ENCODE data around the gene IRF7.

The IRF7 gene

DNA sequence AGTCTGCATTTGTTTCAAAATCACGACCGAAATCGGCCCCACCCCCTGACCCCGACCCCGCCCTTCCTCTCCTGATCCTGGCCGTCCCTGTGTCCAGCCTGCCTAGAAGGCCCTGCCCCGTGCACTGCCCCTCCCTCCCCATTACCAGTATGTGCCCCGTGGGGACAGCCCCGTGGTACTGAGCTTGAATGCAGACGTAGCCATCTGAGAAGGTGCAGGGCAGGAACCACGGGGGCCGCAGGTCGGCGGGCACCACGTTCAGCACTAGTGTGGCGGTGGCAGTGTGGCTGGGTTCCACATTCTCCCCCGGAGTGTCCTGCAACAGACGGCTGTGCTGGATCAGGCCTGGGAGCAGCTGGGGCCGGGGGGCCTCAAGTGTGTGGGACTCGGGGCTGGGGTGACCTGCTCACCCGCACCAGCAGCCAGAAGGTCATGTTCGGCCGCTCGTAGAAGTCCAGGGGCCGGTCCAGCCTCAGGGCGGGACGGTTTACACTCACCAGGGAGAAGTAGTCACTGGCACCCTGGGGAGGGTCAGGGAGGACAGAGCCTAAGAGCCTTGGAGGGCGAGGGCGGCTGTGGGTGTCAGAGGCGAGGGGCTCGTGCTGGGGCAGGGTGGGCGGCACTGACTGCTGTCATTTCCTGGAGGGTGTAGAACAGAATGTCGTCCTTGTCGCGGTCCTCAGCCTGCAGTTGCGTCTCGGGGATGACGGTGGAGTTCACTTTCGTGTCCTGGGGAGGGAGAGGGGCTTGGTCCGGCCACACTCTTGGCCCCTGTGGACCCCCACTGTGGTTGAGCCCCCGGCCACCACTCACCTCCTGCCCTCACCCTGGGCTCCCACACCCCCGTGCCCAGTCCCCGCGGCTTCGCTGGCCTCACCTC is 5.4 kb upstream of the IRF7 start:
- no peak for DNase-seq

DNA sequence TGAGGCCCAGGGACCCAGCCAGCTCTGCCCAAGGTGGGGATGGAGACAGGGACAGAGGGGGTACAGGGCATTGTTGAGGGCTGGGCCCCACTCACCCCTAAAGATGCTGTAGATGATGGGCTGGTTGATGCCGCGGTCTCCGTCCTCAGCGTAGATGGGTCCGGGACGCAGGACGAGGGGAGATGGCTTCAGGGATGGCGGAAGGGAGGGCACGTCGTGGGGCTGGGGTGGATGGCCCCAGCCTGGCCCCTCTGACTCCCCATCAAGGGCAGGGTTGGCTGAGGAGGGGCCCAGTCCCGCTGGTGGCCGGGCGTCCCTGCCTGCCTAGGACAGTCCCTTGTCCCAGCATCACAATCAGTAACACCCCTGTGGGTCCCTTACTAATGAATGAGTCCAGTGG is 4.5 kb upstream of the IRF7 start:
- DNase-seq = no peak

DNA sequence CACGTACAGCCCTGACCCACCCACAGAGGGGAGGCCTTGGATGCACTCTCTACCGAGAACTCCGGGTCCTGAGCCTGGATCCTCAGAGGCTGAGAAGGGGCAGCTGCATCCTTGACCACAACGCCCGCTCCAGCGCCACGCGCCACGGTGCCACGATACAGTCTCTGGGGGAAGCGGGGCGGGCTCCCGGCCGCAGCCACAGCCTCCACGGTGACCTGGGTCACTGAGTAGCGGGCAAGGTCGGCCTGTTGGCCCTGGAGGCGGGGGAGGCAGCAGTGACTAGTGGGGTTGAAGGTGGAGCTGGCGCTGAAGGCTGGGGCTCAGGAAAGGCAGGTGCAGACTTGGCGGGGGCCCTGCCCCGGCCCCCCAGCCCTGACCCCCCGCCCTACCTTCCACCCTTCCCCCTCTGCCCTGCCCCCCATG is 3.9 kb upstream of the IRF7 start:
- no peak for DNase-seq

DNA sequence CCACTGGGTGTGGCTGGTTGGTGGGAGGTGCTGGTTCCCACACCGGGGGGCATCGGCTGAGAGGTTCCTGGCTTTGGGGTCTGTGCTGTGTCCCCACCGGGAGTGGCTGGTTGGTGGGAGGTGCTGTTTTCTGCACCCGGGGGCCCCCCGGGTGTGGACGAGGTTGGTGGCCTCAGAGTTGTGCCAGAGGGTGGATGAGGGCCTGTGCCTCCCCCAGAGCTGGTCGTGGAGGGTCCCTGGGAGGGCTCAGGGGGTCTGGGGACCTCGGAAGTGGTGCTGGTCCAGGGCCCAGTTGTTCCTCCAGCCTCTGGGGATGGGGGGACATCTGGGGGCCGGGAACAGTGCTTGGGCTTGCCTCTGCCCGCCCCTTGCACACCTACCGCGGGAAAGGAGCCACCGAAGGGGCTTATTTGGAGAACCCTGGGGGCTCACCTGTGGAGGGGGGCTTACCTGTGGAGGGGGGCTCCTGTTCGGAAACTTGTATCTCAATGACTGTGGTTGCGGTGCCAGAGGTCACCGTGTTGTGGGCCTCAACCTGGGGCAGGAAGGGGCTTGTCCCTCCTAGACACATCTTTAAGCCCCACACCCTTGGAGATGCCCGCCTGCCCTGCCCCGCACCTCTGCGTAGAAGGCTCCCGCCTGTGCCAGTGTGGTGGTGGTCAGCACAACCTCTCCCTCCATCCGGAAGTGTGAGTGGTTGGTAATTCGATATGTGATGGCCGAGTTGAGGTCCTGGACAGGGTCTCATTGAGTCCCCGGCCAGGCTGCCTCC is 3.3 kb upstream of the IRF7 start:
- no peak for DNase-seq

DNA sequence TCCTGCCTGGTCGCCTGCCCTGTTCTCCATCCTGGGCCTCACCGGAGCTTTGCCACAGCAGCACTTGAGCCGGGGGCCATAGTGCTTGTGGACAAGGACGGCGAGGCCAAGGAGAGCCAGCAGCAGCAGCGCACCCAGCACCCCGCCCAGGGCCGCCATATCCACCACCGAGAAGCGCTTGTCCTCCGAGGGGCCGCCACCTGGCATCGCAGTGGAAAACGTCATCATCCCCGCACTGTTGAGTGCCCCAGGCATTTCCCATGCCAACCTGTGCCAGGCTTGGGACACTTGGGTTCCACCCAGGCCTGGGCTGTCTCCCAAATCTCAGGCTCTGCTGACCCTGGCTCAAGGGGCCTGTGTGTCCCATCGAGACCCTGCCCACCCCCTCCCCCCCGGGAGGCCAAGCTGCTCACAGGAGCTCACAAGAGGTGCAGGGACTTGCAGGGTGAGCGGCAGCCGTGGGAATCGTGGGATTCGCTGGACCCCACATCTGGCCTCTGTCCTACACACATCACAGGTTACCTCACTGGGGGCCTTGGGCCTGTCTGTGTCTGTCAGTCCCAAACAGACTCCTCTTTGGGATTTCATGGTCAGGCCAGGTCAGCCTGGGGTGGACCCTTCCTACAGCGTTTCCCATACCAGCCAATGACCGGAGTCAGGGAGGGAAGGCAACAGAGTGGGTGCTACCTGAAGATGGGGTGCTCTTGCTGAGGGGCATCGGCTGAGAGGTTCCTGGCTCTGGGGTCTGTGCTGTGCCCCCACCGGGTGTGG is 2.3 kb upstream of the IRF7 start:
- DNase-seq = no peak

DNA sequence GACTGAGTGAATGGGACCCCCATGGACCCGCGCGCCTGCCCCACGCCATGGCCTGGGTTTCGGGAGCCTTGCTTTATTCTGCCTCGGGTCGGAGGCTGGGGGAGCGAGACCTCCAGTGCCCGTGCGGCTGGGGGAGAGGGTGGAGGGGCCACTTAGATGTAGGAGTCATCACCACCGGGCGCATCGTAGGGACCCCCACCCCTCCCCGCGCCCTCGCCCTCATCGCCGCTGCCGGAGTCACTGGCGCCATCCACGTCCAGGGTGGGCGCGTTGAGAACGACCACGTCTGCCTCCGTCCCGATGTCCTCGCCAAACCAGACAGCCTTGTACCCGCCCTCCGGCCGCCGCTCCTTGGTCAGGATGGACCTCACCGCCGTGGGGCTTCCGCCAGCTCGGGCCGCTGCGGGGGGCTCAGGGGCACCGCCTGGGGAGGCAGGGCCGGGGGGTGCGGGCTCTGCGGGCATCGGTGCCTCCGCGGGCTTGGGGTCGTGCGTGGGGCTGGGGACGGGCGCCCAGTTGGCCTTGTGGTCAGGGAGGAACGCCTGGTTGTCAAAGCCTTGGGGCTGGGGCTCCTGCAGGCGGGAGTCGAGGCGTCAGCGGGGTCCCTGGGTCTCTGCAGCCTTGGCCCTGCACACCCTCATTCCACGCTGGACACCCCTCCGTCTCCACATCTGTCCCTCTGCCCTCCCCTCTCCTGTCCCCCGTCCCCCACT is 1.6 kb upstream of the IRF7 start:
- no peak for DNase-seq

DNA sequence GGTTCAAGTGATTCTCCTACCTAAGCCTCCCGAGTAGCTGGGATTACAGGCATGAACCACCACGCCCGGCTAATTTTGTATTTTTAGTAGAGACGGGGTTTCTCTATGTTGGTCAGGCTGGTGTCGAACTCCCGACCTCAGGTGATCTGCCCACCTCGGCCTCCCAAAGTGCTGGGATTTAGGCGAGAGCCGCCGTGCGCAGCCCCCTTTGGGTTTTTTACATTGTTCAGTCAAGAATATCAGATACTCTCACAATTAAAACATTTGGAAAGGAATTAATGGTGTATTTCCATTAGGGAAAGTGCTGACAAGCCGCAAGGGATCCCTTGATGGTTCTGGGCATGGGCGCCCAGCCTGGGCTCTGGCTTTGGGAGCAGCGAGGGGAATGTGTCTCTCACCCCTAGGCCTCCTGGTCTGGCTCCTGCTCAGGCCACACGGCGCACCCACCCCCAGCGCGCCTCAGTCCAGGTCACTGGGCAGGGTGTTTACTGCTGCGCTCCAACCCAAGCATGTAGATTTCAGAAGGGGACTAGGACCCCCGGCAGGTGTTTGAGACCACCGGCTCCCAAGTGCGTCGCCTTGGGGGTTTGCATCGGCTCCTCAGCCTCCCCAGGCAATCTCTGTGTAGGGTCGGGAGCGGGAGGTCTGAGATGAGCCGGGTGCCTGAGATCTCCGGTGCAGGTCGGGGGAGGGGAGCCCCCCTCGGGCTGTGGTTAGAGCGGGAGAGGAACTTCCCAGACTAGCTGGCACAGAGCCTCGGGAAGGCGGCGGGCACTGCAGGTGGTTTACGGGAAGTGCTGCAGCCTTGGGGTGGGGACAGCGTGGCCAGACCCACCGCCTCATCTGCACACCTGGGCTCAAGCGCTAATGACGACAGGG is 809 bp upstream of the IRF7 start:
- no peak for DNase-seq

DNA sequence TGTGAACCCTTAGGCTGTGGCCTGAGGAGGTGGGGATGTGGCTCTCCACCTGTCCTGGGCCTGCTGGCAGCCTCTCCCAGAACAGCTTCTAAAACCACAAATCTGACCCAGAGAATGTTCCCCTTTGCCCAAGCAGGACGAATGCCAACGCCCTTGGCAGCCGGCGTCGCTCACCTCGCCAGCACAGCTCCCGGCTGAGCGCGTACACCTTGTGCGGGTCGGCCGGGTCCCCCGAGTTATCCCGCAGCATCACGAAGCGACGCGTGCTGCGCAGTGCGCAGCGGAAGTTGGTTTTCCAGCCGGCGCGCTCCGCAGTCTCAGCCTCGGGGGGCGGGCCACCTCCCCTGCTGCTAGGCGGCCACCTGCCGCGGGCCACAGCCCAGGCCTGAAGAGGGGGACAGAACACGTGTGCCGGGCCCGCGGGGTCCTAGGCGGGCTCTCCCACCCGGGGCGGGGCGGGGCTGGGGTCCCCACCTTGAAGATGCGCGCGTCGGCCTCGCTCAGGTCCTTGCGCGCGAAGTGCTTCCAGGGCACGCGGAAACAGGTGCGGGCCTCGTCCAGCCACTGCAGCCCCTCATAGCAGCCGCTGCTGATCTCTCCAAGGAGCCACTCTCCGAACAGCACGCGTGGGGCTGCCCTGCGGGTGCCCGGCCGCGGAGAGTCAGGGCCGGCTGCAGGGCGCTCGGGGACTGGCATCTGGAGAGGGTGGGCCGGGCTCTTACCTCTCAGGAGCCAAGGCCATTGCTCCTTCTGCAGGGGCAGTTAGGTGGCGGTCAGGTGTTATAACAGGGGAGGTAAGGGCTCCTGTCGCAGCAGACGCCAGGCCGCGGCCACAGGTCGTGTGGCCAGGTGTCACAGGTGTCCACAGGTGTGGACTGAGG is 887 bp downstream of the IRF7 start:
- DNase-seq = peak; percentile 39

DNA sequence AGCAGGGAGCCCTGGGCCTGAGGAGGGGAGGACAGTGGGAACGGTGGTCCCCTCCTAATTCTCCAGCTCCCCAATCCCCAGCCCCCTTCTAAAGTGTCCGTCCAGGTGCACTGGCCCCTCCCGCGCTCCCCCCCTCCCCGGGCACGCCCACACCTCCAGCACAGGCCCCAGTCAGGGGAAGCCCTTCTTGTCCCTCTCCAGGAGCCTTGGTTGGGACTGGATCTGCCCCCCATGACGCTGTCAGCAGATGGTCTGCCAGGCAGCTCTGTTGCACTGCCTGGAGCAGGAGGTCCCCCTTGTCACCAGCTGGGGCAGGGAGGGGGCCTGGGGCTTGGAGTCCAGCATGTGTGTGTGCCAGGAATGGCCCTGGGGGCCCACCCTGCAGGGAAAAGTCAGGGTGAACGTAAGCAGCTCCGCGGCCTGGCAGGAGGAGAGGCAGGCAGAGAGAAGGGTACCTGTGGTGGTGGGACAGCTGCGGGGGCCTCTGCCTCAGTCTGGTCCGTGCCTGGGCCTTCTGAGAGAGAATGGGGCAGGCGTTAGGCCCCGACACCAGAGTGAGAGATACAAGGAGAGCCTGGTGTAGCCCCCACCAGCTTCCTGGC is 1.6 kb downstream of the IRF7 start:
- DNase-seq = no peak

DNA sequence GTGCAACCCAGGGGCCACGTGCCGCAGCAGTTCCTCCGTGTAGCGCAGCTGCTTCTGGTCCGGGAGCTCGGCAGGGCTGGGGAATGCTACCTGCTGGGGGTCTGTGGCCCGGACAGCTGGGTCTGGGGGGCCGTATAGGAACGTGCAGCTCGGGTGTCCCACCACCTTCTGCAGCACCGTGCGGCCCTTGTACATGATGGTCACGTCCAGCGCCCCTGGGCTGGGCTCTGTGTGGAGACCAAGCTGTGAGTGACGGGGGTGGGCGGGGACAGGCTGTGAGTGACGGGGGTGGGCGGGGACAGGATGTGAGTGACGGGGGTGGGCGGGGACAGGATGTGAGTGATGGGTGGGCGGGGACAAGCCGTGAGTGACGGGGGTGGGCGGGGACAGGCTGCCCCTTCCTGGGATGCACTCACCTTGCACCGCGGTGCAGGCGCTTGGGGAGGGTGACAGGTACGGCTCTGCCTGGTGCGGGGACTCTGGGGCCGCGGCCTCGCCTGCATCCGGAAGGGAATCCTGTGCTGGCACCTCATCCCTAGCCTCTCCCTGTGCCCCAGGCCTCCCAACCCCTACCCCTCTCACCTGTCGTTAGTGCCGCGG is 2.3 kb downstream of the IRF7 start:
- DNase-seq = peak; percentile 39

DNA sequence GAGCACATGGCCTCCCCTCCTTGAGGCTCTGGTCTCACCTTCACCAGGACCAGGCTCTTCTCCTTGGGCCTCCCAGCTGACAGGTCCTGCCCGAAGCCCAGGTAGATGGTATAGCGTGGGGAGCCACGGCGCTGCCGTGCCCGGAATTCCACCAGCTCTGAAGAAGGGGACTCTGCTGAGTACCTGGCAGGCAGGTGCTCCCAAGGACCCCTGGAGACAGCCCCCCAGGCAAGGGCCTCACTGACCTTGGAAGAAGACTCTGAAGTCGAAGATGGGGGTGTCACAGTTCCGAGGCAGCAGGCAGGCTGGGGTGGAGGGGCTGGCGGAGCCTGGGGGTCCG is 2.8 kb downstream of the IRF7 start:
- DNase-seq = peak; percentile 22

DNA sequence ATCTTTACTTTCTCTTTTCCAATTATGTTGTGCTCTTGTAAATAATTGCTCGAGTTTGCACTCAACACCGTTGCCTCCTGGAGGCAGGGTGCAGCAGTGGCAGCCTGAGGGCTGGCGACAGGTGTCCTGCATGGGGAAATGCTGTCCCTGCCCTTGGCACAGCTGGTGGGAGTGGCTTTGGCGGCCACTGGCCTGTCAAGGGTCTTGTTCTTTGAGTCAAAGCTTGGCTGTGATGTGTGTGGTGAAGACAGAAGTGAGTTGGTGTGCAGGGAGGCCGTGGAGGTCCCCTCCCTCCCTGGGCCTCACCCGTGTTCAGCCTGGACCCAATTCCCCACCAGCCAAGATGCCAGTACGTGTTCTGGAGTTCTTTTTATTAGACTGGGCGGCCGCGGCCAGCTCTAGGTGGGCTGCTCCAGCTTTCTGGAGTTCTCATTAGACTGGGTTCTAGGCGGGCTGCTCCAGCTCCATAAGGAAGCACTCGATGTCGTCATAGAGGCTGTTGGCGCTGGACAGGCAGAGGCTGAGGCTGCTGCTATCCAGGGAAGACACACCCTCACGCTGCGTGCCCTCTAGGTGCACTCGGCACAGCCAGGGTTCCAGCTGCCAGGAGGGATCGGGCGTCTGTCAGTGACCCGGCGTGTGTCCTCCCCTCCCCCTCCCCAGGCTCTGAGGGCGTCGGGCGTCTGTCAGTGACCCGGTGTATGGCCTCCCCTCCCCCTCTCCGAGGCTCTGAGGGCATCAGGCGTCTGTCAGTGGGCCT is 3.4 kb downstream of the IRF7 start:
- peak; percentile 24 for DNase-seq

DNA sequence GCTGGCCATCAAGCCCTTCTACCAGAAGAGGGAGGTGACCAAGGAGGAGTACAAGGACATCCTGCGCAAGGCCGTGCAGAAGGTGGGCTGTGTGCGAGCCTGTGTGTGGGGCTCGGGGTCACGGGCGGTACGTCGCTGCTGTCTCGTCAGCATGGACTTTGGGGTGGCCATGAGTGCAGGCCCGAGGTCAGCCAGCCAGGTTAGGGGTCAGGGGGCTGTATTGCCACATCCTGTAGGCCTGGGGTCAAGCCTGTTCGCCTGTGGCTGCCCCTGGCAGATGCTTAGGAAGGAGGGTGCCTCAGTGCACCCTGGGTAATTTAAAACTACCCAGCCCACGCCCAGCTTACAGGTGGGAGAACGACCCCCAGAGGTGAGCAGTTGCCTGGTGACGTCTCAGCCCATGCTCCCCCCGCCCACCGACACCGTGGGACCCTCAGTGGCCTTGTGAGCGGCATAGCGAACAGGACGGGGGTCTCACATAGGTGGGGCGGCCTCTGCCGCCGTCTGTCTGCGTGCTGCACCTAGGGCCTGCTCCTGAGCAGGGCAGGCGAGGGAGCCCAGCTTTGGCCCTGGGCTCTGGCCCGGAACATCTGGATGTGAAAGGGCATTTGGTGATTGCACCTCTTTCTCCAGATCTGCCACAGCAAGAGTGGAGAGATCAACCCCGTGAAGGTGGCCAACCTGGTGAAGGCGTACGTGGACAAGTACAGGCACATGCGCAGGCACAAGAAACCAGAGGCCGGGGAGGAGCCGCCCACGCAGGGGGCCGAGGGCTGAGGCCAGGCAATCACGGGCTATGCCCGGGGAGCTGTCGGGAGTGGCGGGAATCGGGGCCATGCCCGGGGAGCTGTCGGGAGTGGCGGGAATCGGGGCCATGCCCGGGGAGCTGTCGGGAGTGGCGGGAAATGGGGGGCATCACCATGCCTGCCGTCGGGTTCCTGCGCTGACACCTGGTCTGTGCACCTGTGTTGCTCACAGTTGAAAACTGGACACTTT is 4.5 kb downstream of the IRF7 start:
- DNase-seq = no peak

DNA sequence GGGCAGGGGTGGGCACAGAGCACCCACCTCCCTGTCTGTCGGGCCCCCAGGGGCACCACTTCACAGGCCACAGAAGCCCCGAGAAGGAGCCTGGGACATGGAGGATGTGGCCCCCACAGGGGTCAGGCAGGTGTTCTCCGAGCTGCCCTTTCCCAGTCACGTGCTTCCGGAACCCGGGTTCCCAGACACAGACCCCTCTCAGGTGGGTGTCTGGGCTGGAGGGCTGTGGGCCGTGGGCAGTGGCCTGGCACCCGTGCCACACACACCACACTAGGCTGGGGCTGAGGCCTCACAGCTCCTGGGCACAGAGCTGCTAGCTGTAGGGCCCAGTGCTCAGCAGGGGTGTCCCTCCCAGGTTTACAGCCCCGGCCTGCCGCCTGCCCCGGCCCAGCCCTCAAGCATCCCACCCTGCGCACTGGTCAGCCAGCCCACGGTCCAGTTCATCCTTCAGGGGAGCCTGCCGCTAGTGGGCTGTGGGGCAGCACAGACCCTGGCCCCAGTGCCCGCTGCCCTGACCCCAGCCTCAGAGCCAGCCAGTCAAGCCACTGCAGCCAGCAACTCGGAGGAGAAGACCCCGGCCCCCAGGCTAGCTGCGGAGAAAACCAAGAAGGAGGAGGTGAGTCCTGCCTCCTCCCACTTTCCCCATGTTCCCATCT is 5.5 kb downstream of the IRF7 start:
- no peak for DNase-seq

DNA sequence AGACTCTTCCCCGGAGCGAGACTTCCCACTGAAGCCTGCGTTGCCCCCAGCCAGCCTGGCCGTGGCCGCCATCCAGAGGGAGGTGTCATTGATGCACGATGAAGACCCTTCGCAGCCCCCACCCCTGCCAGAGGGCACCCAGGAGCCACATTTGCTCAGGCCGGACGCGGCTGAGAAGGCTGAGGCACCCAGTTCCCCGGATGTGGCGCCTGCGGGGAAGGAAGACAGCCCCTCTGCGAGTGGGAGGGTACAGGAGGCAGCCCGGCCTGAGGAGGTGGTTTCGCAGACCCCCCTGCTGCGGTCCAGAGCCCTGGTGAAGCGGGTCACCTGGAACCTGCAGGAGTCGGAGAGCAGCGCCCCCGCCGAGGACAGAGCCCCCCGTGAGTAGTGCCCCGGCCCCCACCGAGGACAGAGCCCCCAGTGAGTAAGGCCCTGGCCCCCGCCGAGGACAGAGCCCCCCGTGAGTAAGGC is 6.4 kb downstream of the IRF7 start:
- DNase-seq = no peak

DNA sequence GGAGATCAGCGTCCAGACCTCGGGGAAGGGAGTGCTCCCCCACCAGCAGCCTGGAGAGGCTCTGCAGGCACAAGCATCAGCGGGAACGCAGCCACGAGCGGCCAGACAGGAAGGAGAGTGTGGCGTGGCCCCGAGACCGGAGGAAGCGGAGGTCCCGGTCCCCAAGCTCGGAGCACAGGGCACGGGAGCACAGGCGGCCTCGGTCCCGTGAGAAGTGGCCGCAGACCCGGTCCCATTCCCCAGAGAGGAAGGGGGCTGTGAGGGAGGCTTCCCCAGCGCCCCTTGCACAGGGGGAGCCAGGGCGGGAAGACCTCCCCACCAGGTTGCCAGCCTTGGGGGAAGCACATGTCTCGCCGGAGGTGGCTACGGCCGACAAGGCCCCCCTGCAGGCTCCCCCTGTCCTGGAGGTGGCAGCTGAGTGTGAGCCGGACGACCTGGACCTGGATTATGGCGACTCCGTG is 6.9 kb downstream of the IRF7 start:
- DNase-seq = no peak
